ENCODE data around the gene DENND5A. TPM values are rescaled to one million over a fixed set of nuclear protein-coding genes. Genes with fewer than 3 reads are reported as not detected.

Gene DENND5A
- total and polyA plus RNA-seq, 10 of the 15 experiments (the other 5 are each of a cell fraction or from before 2014, with no cell fraction given): 15.6 to 157 (median 85.1) TPM

GRCh38 chr11:9280655-9281301, 15.6 kb upstream of the DENND5A start (continued):
- TF ChIP-seq EED (IDR thresholded peaks at IDR 0.05; ENCODE audit: low read depth) (peak; percentile 46; the same call in 1 of the 2 replicates), RELA (IDR thresholded peaks at IDR 0.05; ENCODE audit: borderline replicate concordance, partially characterized antibody) (no peak), NFYB (IDR thresholded peaks at IDR 0.05; ENCODE audit: insufficient read depth, low read depth, low read length) (no peak), SKIL (IDR thresholded peaks at IDR 0.05; ENCODE audit: low read depth, poor library complexity, severe bottlenecking) (peak; percentile 63), ZNF217 (IDR thresholded peaks at IDR 0.05) (no peak), IKZF2 (IDR thresholded peaks at IDR 0.05) (peak in 1 of 2 experiments; percentile 26; a peak in 1 of 4 replicates), KLF5 (IDR thresholded peaks at IDR 0.05; ENCODE audit: partially characterized antibody) (no peak), NBN (IDR thresholded peaks at IDR 0.05) (no peak), TBL1XR1 (IDR thresholded peaks at IDR 0.05; ENCODE audit: low read depth, low read length) (no peak), TARDBP (IDR thresholded peaks at IDR 0.05; ENCODE audit: borderline replicate concordance) (no peak), ZBTB33 (IDR thresholded peaks at IDR 0.05) (no peak), CHD4 (IDR thresholded peaks at IDR 0.05) (no peak), BCL11A (IDR thresholded peaks at IDR 0.05; ENCODE audit: low read depth, low read length) (peak; percentile 63; the same call in 1 of the 2 replicates), SMC3 (IDR thresholded peaks at IDR 0.05; ENCODE audit: borderline replicate concordance, low read length) (no peak), CHD1 (IDR thresholded peaks at IDR 0.05; ENCODE audit: low read depth, low read length) (no peak), ZNF384 (IDR thresholded peaks at IDR 0.05; ENCODE audit: borderline replicate concordance, low read depth, low read length) (no peak), FOXM1 (IDR thresholded peaks at IDR 0.05; ENCODE audit: low read depth, low read length) (no peak), ASH2L (IDR thresholded peaks at IDR 0.05; ENCODE audit: borderline replicate concordance, low read depth) (no peak), STAT1 (conservative IDR thresholded peaks at IDR 0.05) (no peak)
- TF ChIP-seq, protein P1, sequence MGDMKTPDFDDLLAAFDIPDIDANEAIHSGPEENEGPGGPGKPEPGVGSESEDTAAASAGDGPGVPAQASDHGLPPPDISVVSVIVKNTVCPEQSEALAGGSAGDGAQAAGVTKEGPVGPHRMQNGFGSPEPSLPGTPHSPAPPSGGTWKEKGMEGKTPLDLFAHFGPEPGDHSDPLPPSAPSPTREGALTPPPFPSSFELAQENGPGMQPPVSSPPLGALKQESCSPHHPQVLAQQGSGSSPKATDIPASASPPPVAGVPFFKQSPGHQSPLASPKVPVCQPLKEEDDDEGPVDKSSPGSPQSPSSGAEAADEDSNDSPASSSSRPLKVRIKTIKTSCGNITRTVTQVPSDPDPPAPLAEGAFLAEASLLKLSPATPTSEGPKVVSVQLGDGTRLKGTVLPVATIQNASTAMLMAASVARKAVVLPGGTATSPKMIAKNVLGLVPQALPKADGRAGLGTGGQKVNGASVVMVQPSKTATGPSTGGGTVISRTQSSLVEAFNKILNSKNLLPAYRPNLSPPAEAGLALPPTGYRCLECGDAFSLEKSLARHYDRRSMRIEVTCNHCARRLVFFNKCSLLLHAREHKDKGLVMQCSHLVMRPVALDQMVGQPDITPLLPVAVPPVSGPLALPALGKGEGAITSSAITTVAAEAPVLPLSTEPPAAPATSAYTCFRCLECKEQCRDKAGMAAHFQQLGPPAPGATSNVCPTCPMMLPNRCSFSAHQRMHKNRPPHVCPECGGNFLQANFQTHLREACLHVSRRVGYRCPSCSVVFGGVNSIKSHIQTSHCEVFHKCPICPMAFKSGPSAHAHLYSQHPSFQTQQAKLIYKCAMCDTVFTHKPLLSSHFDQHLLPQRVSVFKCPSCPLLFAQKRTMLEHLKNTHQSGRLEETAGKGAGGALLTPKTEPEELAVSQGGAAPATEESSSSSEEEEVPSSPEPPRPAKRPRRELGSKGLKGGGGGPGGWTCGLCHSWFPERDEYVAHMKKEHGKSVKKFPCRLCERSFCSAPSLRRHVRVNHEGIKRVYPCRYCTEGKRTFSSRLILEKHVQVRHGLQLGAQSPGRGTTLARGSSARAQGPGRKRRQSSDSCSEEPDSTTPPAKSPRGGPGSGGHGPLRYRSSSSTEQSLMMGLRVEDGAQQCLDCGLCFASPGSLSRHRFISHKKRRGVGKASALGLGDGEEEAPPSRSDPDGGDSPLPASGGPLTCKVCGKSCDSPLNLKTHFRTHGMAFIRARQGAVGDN (IDR thresholded peaks at IDR 0.05): no peak
- TF ChIP-seq, protein P2, sequence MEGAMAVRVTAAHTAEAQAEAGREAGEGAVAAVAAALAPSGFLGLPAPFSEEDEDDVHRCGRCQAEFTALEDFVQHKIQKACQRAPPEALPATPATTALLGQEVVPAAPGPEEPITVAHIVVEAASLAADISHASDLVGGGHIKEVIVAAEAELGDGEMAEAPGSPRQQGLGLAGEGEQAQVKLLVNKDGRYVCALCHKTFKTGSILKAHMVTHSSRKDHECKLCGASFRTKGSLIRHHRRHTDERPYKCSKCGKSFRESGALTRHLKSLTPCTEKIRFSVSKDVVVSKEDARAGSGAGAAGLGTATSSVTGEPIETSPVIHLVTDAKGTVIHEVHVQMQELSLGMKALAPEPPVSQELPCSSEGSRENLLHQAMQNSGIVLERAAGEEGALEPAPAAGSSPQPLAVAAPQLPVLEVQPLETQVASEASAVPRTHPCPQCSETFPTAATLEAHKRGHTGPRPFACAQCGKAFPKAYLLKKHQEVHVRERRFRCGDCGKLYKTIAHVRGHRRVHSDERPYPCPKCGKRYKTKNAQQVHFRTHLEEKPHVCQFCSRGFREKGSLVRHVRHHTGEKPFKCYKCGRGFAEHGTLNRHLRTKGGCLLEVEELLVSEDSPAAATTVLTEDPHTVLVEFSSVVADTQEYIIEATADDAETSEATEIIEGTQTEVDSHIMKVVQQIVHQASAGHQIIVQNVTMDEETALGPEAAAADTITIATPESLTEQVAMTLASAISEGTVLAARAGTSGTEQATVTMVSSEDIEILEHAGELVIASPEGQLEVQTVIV (IDR thresholded peaks at IDR 0.05; ENCODE audit: borderline replicate concordance, partially characterized antibody): no peak
